HepG2 (cell line): ENCODE data around the gene TRRAP. TPM values are rescaled to one million over a fixed set of nuclear protein-coding genes. Genes with fewer than 3 reads are reported as not detected.

ENCODE experiments used
- ATAC-seq: fragments of 200-7000 bp; cut with Tn5 transposase; 3 replicates; pipeline ENCODE4 v1.9.1; 2020; ENCODE audit warnings: mild to moderate bottlenecking, moderate library complexity
- BruUV-seq: library from RNA; stranded (reverse); fragments of 400-500 nt; replicated peaks from 2 replicates; lab custom pipeline; 2021; lab: Mats Ljungman, UMichigan
- CTCF ChIA-PET: fragments of 300-600 bp; formaldehyde crosslinking; extraction: SDS; loops from one replicate; lab custom pipeline; 2021; ENCODE audit warnings: low total read pairs, inconsistent platforms, low intra/inter-chr PET ratio; lab: Yijun Ruan, JAX
- POLR2A ChIA-PET: fragments of 350-600 bp; sonication (Branson Sonifier 250); formaldehyde crosslinking; loops from one replicate; lab custom pipeline; 2020; ENCODE audit warnings: antibody characterized with exemption, inconsistent platforms; lab: Yijun Ruan, JAX
- DNase-seq: peaks from one replicate; pipeline ENCODE4 v3.0.0-alpha.2; 2015; ENCODE audit warnings: low spot score
- FAIRE-seq: peaks from 3 replicates; lab custom pipeline; 2011; peaks lifted over from hg19 to GRCh38; lab: Jason Lieb, UNC
- H2AFZ ChIP-seq: one replicate; pipeline ENCODE4 v1.6.1; 2011; ENCODE audit warnings: low read length, inconsistent platforms
- H3K27ac ChIP-seq: fragments of 300-600 bp; 3 replicates; pipeline ENCODE4 v1.8.0; 2011; ENCODE audit warnings: mixed run types, mild to moderate bottlenecking, mixed read lengths, low read length, inconsistent platforms; ENCODE audit not compliant: insufficient read depth; ENCODE audit errors: extremely low read length
- H3K27me3 ChIP-seq, 2 experiments: fragments of 200-600 bp in 1 of 2; 2 replicates in 1 of 2; 3 replicates in 1 of 2; pipeline versions ENCODE4 v1.6.0 to v1.8.0; 2011; ENCODE audit warnings: low read length in 2 of 2, mild to moderate bottlenecking in 2 of 2, moderate library complexity in 2 of 2, inconsistent platforms in 1 of 2; ENCODE audit not compliant: insufficient read depth in 2 of 2, control insufficient read depth in 1 of 2
- H3K36me3 ChIP-seq, 2 experiments: fragments of 200-600 bp in 1 of 2; replicated peaks in 1 of 2; 2 replicates in 1 of 2; 3 replicates in 1 of 2; pipeline versions ENCODE4 v1.5.1 to v1.8.0; 2011; ENCODE audit warnings: low read length in 2 of 2, inconsistent platforms in 1 of 2; ENCODE audit not compliant: insufficient read depth in 2 of 2, control insufficient read depth in 1 of 2
- H3K4me1 ChIP-seq: 2 replicates; pipeline ENCODE4 v1.5.1; 2012; ENCODE audit warnings: low read length, inconsistent platforms; ENCODE audit not compliant: insufficient read depth
- H3K4me2 ChIP-seq: 2 replicates; pipeline ENCODE4 v1.6.0; 2011; ENCODE audit warnings: low read depth, low read length, inconsistent platforms
- H3K4me3 ChIP-seq, 3 experiments: fragments of 200-600 bp in 1 of 3; sonication (generic), shearing (Covaris generic) in 1 of 3; replicated peaks in 1 of 3; 2 replicates each; pipeline ENCODE4 v1.5.1; 2011 to 2016; ENCODE audit warnings: low read length in 3 of 3, inconsistent platforms in 2 of 3, low read depth in 2 of 3, mild to moderate bottlenecking in 2 of 3, control low read depth in 1 of 3, mixed read lengths in 1 of 3; ENCODE audit not compliant: insufficient read depth in 1 of 3
- H3K79me2 ChIP-seq: one replicate; pipeline ENCODE4 v1.6.1; 2011; ENCODE audit warnings: low read length, inconsistent platforms; ENCODE audit not compliant: insufficient read depth
- H3K9ac ChIP-seq: 2 replicates; pipeline ENCODE4 v1.6.0; 2011; ENCODE audit warnings: mild to moderate bottlenecking, low read depth, low read length, inconsistent platforms; ENCODE audit not compliant: insufficient read depth
- H3K9me3 ChIP-seq: 2 replicates; pipeline ENCODE4 v1.5.1; 2012; ENCODE audit warnings: mild to moderate bottlenecking, low read length
- H4K20me1 ChIP-seq: 2 replicates; pipeline ENCODE4 v1.6.0; 2011; ENCODE audit warnings: inconsistent platforms, mild to moderate bottlenecking, low read length, moderate library complexity; ENCODE audit not compliant: insufficient read depth
- GABPB1 ChIP-seq: IDR thresholded peaks from 2 replicates; pipeline ENCODE4 v1.6.1; 2016; ENCODE audit warnings: mild to moderate bottlenecking, missing genetic modification reagents, moderate library complexity, missing compliant biosample characterization
- KDM5B ChIP-seq: sonication (generic); formaldehyde crosslinking; IDR thresholded peaks from 2 replicates; pipeline ENCODE4 v1.4.0; 2020; ENCODE audit warnings: missing genetic modification reagents, mild to moderate bottlenecking, borderline replicate concordance
- MAFF ChIP-seq: IDR thresholded peaks from 2 replicates; pipeline ENCODE4 v1.6.1; 2011; ENCODE audit warnings: low read depth, low read length, improper control_type of control experiment
- MED8 ChIP-seq: sonication (generic); formaldehyde crosslinking; IDR thresholded peaks from 2 replicates; pipeline ENCODE4 v1.8.1; 2023; ENCODE audit warnings: mild to moderate bottlenecking, missing genetic modification reagents; ENCODE audit not compliant: insufficient replicate concordance
- NFKBIZ ChIP-seq: IDR thresholded peaks from 2 replicates; pipeline ENCODE4 v1.6.1; 2018; ENCODE audit warnings: missing genetic modification reagents, missing compliant biosample characterization
- NFRKB ChIP-seq: fragments of 450-650 bp; IDR thresholded peaks from 2 replicates; pipeline ENCODE4 v1.6.1; 2017
- SAP130 ChIP-seq: IDR thresholded peaks from 2 replicates; pipeline ENCODE4 v1.6.1; 2016; ENCODE audit warnings: low read depth
- SMARCE1 ChIP-seq: fragments of 450-650 bp; IDR thresholded peaks from 2 replicates; pipeline ENCODE4 v1.6.1; 2017; ENCODE audit warnings: borderline replicate concordance
- ZGPAT ChIP-seq: IDR thresholded peaks from 2 replicates; pipeline ENCODE4 v1.6.1; 2016; ENCODE audit warnings: mild to moderate bottlenecking
- ZNF275 ChIP-seq: sonication (generic); formaldehyde crosslinking; IDR thresholded peaks from 2 replicates; pipeline ENCODE4 v1.8.0; 2022; ENCODE audit warnings: missing genetic modification reagents, mild to moderate bottlenecking, inconsistent platforms, borderline replicate concordance
- ZNF441 ChIP-seq: sonication (generic); formaldehyde crosslinking; IDR thresholded peaks from 2 replicates; pipeline ENCODE4 v1.7.0; 2021; ENCODE audit warnings: missing genetic modification reagents, borderline replicate concordance
- ZNF451 ChIP-seq: sonication (generic); formaldehyde crosslinking; IDR thresholded peaks from 2 replicates; pipeline ENCODE4 v1.5.0; 2020; ENCODE audit warnings: mild to moderate bottlenecking, missing genetic modification reagents
- ZNF615 ChIP-seq: sonication (generic); formaldehyde crosslinking; IDR thresholded peaks from 2 replicates; pipeline ENCODE4 v1.5.0; 2020; ENCODE audit warnings: mild to moderate bottlenecking, missing genetic modification reagents, borderline replicate concordance
- ZNF761 ChIP-seq: sonication (generic); formaldehyde crosslinking; conservative IDR thresholded peaks from 2 replicates; pipeline ENCODE4 v1.4.0; 2020; ENCODE audit warnings: mild to moderate bottlenecking, missing genetic modification reagents
- WGBS: methylation state at CpG from one replicate; pipeline ENCODE4 v1.1.6; 2017; ENCODE audit warnings: low lambda C conversion rate; 5-methylcytosine and 5-hydroxymethylcytosine counted together
- in situ Hi-C: cut with HindIII; loops from 2 replicates; pipeline ENCODE4 v1.10.0; 2017; ENCODE audit warnings: low pct_unique_long_range_greater_than_20kb; ENCODE audit not compliant: extremely low pct_ligation_motif_present
- intact Hi-C: fragments of 100-400 bp; cut with micrococcal nuclease; formaldehyde crosslinking; loops from one replicate; pipeline ENCODE4 v1.10.0; 2022; ENCODE audit not compliant: unreplicated experiment
- polyA plus RNA-seq, 8 experiments: library from polyadenylated mRNA; depleted of rRNA in 3 of 8; stranded (reverse) in 7 of 8; unstranded in 1 of 8; fragments of >200 nt; fragmentation: Illumina TruSeq in 4 of 8; extraction: Trizol in 4 of 8; gene quantifications; 2 replicates each; pipeline versions ENCODE4 v1.2.1 to v1.2.3, GENCODE V29; 2011 to 2016; ENCODE audit warnings: low read depth in 4 of 8, missing spikeins in 1 of 8, mixed read lengths in 1 of 8; ENCODE audit not compliant: insufficient read depth in 1 of 8
- total RNA-seq, 5 experiments: library from RNA; depleted of rRNA; stranded (reverse); fragments of >200 nt; fragmentation: Illumina TruSeq; extraction: Trizol; gene quantifications; 2 replicates each; pipeline ENCODE4 v1.2.3, GENCODE V29; 2016; ENCODE audit warnings: low read depth in 1 of 5

Gene TRRAP
- total and polyA plus RNA-seq, 2 of the 13 experiments (the other 11 are each of a cell fraction or from before 2014, with no cell fraction given), result 8.6 to 10.5 TPM

- TF ChIP-seq ZNF275 (CRISPR knock-in tag), result no peak
- TF ChIP-seq GABPB1 (CRISPR knock-in tag), result no peak
- TF ChIP-seq ZGPAT (CRISPR knock-in tag), result no peak
These were observed 8.7 kb downstream of the TRRAP start (continued) for GRCh38 chr7:98887038-98887437.

GRCh38 chr7:98892609-98893008, 14.3 kb downstream of the TRRAP start:
- intact Hi-C loops (no loop called here), in situ Hi-C loops (no loop called here)
- CTCF ChIA-PET, result no interaction called here
- FAIRE-seq (no peak), DNase-seq (no peak), ATAC-seq (no peak)
- Histone ChIP-seq H3K4me2 (no peak overlapping the region), H3K4me3 (no peak overlapping the region), H3K9ac (no peak overlapping the region), H4K20me1 (no peaks in the 10 kb centered on the region), H3K79me2 (no peaks in the 10 kb centered on the region), H2AFZ (no peak overlapping the region), H3K36me3 (peaks cover 17 to 63% of the 10 kb centered on the region in 2 experiments), H3K9me3 (no peaks in the 10 kb centered on the region), H3K27me3 (no peaks in the 10 kb centered on the region), H3K4me1 (no peaks in the 10 kb centered on the region), H3K27ac (no peak overlapping the region)
- BruUV-seq, result no TSS peak
- POLR2A ChIA-PET, result no interaction called here
- TF ChIP-seq GABPB1 (CRISPR knock-in tag) (no peak), SMARCE1 (no peak), NFKBIZ (CRISPR knock-in tag) (no peak), NFRKB (no peak), ZNF451 (CRISPR knock-in tag) (no peak), MED8 (CRISPR knock-in tag) (no peak), SAP130 (no peak), ZNF761 (CRISPR knock-in tag) (no peak), MAFF (no peak), ZNF441 (CRISPR knock-in tag) (no peak), ZNF615 (no peak), KDM5B (no peak)
- 99% methylated on average over 7 of the region's 7 CpGs for WGBS
